Cardiac muscle cell (in vitro differentiated cells and primary cell): ENCODE data around the gene ADRA1B. TPM values are rescaled to one million over a fixed set of nuclear protein-coding genes. Genes with fewer than 3 reads are reported as not detected.

ENCODE experiments used
- DNase-seq, 2 donors: peaks; one replicate each; pipeline versions ENCODE4 v3.0.0 to v3.0.0-alpha.2; 2010 to 2017; ENCODE audit warnings: low read depth in 1 of 2, low spot score in 1 of 2
- H3K27ac ChIP-seq: fragments of 200-600 bp; sonication (generic); 2 replicates; pipeline ENCODE4 v1.5.1; 2016
- H3K27me3 ChIP-seq: fragments of 200-600 bp; sonication (generic); 2 replicates; pipeline ENCODE4 v1.6.0; 2016; ENCODE audit warnings: control low read depth
- H3K36me3 ChIP-seq: fragments of 200-600 bp; sonication (generic); 2 replicates; pipeline ENCODE4 v1.5.1; 2016; ENCODE audit warnings: control low read depth
- H3K4me1 ChIP-seq: fragments of 200-600 bp; sonication (generic); 2 replicates; pipeline ENCODE4 v1.8.1; 2017; ENCODE audit warnings: low read depth, mild to moderate bottlenecking, mixed run types
- H3K4me3 ChIP-seq: fragments of 200-600 bp; sonication (generic); 2 replicates; pipeline ENCODE4 v1.5.1; 2016; ENCODE audit warnings: mild to moderate bottlenecking
- H3K9me3 ChIP-seq: fragments of 200-600 bp; sonication (generic); 2 replicates; pipeline ENCODE4 v1.5.1; 2017; ENCODE audit warnings: low read depth, mild to moderate bottlenecking, control low read depth
- CTCF ChIP-seq: IDR thresholded peaks from 2 replicates; pipeline ENCODE4 v1.5.1; 2012; ENCODE audit warnings: low read depth, mild to moderate bottlenecking, low read length
- polyA plus RNA-seq: library from polyadenylated mRNA; unstranded; fragments of >200 nt; fragmentation: Nextera tagmentation; extraction: Ambion mirVana; gene quantifications from 2 replicates; pipeline ENCODE4 v1.2.1, GENCODE V29; 2016
- total RNA-seq: library from RNA; depleted of rRNA; stranded (reverse); fragments of >200 nt; gene quantifications from 2 replicates; pipeline ENCODE4 v1.2.3, GENCODE V29; 2016

Gene ADRA1B
- total and polyA plus RNA-seq, 2 experiments from 2014 or later, result 0.84 to 2.9 TPM

DNA sequence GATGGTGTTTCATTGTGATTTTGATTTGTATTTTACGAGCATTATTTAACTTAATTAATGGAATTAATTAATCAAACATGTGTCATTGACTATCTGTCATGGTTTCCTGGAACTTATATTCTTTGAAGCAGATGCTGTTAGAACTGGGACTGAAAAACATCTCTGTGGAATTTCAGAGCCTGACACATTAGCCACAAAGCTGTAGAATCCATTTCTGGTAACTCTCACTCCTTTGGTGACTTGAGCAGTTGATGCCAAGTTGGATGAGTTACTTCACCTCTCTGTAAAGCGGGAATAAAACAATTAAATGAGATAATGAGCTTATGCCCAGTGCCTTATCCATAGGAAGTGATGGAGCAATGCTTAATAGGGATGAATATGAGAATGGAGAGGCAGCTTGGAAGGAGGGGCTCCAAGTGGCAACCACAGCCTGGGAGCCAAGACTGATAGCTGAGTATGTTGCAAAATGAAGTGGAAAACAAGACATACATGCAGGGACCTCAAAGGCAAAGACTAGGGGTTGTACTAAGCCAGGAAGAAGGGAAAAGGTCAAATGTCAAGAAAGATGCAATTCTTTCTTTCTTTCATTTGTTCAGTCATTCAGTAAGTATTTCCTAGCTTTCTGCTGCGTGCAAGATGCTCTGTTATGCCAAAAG is 23.1 kb upstream of the ADRA1B start:
- H3K9me3 ChIP-seq, result no peaks in the 10 kb centered on the region
- no peak for TF ChIP-seq CTCF
- no peak overlapping the region for H3K4me3 ChIP-seq
- no peaks in the 10 kb centered on the region for H3K36me3 ChIP-seq
- no peaks in the 10 kb centered on the region for H3K27me3 ChIP-seq
- H3K27ac ChIP-seq, result no peak overlapping the region
- no peaks in the 10 kb centered on the region for H3K4me1 ChIP-seq
- DNase-seq, result peak in 1 of 2 donors; percentile 60

DNA sequence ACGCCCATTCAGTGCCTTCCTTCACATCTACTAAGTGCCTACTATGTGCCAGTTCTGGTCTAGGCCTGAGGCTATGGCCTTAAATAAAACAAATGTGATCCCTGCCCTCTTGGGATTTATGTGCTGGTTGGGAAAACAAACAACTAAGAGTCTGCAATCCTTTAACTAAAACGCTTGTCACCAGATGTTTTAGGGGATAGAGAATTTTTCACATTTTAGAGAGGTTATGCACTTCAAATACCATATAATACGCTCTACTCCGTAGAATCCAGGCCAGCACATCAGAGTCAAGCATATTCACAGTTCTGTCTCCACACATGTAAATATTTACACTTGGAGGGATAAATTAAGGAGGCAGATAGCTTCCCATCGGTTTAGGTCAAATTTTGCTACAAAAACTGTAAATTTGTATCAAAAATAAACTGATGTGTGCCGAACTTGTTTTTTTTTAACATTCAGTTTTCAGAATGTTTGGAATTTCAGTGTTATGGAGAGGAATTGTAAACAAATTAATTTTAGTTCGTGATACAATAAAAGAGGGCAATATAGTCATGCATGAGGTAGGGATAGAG is 22.0 kb upstream of the ADRA1B start:
- Histone ChIP-seq H3K4me3 (no peak overlapping the region), H3K27me3 (no peaks in the 10 kb centered on the region), H3K36me3 (no peaks in the 10 kb centered on the region), H3K27ac (no peak overlapping the region), H3K4me1 (no peaks in the 10 kb centered on the region), H3K9me3 (no peaks in the 10 kb centered on the region)
- DNase-seq, result no peak
- no peak for TF ChIP-seq CTCF

DNA sequence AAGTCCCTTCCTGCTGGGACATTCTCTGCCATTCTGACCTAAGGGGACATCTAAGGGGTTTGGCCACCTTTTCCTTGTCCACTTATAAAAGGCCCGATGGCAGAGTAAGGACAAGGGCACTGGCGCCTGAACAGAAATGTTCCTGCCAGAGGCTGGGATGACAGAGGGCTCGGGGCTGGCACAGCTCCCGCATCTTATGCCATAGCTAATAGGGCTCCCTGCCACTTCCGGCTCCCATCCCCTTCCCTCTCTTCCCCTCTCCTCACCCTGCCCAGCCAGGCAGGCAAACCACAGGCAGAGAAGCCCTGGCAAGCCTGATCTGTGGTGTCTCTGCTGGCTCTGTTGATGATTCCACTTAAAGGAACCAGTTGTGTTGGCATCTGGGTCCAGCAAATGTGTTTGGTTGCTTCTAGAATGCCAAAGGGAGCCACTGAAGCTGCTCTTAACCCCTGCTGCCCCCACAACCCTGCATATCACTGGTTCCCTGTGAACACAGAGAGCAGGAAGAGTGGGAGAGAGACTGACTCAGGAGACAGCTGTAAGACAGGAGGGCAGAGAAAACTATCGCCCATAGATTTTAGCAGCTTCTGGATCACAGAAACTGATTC is 18.4 kb upstream of the ADRA1B start:
- Histone ChIP-seq H3K9me3 (no peaks in the 10 kb centered on the region), H3K27me3 (no peaks in the 10 kb centered on the region), H3K4me3 (no peak overlapping the region), H3K36me3 (no peaks in the 10 kb centered on the region), H3K4me1 (no peaks in the 10 kb centered on the region), H3K27ac (no peak overlapping the region)
- TF ChIP-seq CTCF, result no peak
- DNase-seq, result no peak

- Histone ChIP-seq H3K27me3 (no peaks in the 10 kb centered on the region), H3K4me3 (no peak overlapping the region), H3K36me3 (no peaks in the 10 kb centered on the region), H3K4me1 (no peaks in the 10 kb centered on the region), H3K9me3 (no peaks in the 10 kb centered on the region), H3K27ac (no peak overlapping the region)
- DNase-seq, result peak in 1 of 2 donors; percentile 51
- TF ChIP-seq CTCF, result no peak
These were observed 16.9 kb upstream of the ADRA1B start for GRCh38 chr5:159899067-159900049.

- Histone ChIP-seq H3K4me3 (no peak overlapping the region), H3K36me3 (no peaks in the 10 kb centered on the region), H3K4me1 (no peaks in the 10 kb centered on the region), H3K27ac (no peak overlapping the region), H3K9me3 (no peaks in the 10 kb centered on the region), H3K27me3 (no peaks in the 10 kb centered on the region)
- no peak for TF ChIP-seq CTCF
- DNase-seq, result no peak
These were observed 15.0 kb upstream of the ADRA1B start for GRCh38 chr5:159901308-159901707.
